Fibroblast of skin of left biceps (primary cell): ENCODE results near the gene SH3BP4.

Source experiments
- DNase-seq, 2 experiments: peaks; one replicate each; pipeline ENCODE4 v3.0.0-alpha.2; 2013; ENCODE audit warnings: low read depth in 2 of 2

Gene SH3BP4

DNA sequence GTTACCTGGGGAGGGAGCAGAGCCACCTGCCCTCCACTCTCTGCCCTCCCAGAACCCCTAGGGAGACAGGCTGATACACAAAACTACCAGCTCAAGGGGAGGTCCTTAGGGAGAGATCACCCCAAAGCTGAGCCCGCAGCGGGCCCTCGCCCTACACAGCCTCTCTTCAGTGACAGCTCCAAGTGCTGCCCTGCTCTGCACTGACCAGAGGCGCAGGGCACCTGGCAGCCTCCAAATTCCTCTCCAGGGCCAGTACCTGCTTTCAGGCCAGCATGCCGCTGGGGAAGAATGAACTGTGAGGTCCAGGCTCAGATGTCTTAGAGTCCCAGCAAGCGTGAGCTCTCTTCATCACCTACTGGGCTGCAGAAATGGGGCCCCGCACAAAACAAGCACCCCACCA, 11.3 kb upstream of the SH3BP4 start:
- DNase-seq = no peak

- DNase-seq = no peak
Observed at GRCh38 chr2:234945339-234945873, 6.4 kb upstream of the SH3BP4 start.

GRCh38 chr2:234947556-234947955, 4.3 kb upstream of the SH3BP4 start:
- DNase-seq = no peak

DNA sequence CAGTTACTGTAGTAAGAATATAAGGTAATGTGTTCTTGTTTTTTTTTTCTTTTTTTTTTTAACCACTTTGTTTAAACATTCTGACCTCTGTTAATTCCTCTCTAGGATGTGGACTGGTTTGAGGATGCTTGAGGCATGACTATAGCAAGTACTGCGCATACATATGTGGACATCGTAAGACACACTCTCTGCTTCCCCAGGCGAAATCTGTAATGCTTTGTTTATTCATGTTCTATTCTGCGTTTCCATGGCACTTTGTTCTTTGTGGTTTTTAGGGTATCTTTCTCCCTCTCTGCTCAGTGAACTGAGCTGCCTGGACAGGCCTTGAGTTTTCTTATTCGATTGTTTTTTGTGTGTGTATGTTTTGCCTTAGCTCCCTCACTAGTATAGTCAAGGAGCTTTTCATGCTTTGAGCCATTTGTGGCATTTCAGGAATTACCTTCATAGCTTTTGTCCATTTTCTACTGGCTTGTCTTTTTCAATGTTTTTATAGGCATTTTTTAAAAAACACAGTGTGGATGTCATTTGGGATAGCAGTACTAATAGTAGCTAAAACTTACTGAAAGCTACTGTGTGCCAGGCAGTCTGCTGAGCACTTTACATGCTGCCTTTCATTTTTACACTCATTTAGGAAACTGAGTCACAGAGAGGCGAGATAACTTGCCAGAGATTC, 1.9 kb upstream of the SH3BP4 start:
- DNase-seq = peak; percentile 94 to 96

- no peak for DNase-seq
Observed at GRCh38 chr2:234950435-234950729, 1.4 kb upstream of the SH3BP4 start.

GRCh38 chr2:234950730-234951663, 820 bp upstream of the SH3BP4 start:
- DNase-seq = no peak

DNA sequence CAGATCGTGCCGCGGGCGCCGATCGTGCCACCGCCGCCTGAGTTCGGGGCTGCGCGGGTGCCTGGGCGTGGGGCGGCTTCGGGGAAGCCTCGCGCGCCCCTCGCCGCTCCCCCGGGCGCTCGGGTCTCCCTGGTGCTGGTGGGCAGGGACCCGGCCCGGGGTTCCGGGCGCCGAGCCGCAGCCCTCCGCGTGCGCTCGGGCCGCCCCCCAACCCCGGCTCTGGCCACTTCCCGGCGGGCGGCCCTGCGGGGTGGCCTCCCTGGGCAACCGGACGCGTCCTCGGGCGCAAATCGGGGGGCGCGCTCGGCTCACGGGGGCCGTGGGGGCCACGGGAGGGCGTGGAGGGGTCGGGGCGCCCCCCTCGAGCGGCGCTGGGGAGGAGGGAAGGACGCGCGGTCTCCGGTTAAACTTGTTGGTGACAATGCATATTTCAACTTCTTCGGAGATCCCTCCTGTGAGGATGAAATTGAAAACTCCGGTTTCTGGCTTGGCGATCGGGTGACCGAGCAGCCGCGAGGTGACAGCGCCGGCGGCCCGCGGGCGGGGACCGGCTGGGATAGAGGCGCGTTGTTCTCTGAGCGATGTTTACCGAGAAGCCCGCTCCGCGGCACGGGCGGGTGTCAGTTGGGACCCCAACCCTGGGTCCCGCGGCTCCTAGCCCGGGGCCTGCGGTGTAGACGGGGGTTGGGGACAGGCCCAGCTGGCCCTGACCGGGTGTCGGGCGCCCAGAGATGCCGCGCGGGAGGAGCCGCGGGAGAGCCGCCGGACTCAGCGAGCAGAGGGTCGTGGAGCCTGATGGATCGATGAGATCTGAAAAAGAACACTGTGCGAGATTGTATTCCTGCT, 676 bp downstream of the SH3BP4 start:
- no peak for DNase-seq

- DNase-seq = no peak
Observed at GRCh38 chr2:234953116-234954031, 1.6 kb downstream of the SH3BP4 start.

DNA sequence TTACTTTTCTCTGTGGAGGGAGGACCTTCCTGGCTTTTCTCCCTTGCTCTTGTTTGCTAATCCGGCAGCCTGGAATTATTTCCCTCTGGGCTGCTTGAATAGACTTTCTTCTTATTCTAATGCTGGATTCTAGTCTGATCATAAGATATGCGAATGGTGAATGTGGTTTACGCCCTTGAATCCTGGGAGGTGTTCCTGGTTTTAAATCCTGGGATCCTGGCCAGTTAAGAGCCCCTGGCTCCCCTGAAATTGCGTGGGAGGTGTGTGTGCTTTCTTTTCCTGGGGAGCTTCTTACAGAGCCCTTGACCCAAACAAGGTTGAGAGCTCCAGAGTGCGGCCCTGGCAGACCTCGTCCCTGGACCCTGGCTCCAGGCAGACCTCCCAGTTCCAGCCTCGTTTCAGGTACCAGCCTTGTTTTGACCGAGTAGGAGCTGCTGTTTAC, 2.8 kb downstream of the SH3BP4 start:
- no peak for DNase-seq

DNA sequence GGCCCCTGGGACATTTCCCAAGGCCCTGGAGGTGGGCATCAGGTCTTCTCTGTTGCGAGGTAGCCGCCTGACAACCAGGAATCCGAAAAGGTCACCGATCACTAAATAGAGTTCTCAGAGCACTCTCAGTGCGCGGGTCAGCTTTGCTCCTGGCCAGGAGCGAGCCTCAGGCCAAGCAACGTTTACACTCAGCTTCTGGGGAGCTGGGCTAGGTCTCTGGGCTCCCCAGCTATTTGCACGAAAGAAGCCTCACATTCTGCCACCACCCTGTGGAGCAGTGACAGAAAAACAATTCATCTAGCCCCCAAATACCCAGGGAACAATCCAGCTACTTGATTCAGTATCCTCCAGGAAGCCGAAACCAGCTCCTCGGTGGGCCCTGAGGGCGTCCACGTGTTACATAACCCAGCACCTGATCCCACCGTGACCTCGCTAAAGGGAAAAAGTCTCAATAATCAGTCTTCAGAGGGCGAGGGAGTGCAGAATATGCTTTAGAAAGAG, 3.3 kb downstream of the SH3BP4 start:
- DNase-seq = no peak

GRCh38 chr2:234955971-234956509, 4.2 kb downstream of the SH3BP4 start:
- DNase-seq = no peak

GRCh38 chr2:234957834-234958135, 6.0 kb downstream of the SH3BP4 start:
- no peak for DNase-seq

DNA sequence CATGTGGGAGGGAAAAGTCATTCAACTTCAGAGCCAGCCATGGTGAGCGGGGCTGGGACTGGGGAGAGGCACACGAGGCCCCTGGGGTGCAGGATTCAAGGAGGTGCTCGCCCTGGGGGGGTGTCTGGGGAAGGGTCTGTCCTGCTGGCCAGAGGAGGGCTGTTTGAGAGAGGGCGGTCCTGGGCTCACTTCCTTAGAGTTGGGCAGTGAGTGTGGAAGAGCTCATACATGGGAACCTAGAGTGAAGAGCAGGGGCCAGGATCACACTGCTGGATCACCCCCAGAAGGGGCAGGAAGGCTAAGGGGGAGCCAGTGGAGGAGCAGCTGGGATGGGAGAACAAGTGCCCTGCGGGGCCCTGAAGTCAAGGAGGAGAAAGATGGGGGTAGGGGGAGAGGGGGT, 6.5 kb downstream of the SH3BP4 start:
- no peak for DNase-seq

- DNase-seq = no peak
Observed at GRCh38 chr2:234958746-234959395, 7.1 kb downstream of the SH3BP4 start.

DNA sequence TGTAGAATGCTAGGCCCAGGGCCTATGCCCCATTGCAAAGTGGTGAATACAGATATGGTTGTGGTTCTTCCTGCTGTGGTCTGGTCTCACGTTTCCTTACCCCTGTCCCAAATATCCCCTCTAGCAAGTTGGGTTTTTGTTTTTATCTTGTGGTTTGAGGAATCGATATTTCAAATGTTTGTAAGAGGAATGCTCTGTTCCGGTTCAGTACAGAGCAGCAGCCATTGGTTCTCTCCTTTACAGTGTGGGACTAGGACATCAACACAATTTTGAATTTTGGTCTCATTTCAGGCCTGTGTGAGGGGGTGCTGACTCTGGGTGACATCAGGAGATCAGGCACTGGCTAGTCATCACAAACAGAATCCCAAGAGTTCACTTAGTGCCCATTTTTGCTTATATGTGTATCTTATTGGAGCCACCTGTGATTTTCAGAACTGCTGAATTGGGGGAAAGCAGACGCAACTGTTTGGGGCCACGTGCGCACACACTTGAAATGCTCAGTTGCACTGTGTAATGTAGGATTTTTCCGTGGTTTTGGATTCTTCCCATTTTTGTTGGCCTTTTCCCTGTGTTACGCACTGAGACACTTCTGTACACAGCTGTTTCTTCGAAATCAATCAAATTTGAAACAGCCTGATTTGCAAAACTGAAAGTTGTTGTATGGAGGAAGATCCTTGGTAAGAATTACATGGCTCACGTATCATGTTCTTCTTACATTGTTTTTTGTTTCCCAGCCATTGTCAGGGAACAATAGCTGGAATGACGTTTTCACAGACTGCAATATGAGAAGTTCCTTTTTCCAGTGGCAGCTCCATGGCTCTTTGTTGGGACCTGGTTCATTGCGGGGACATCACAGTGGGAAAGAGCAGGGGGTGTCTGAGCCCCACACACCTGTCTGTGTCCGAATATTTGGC, 8.6 kb downstream of the SH3BP4 start:
- peak; percentile 58 to 68 for DNase-seq

GRCh38 chr2:234961784-234962183, 10.0 kb downstream of the SH3BP4 start:
- DNase-seq = no peak

GRCh38 chr2:234963773-234964615, 12.2 kb downstream of the SH3BP4 start:
- peak; percentile 47 to 62 for DNase-seq
